ENCODE measurements around the gene SH2D7. TPM values are rescaled to one million over a fixed set of nuclear protein-coding genes. Genes with fewer than 3 reads are reported as not detected.

SH2D7 gene
- total RNA-seq, 1 experiment from 2014 or later: not detected

DNA sequence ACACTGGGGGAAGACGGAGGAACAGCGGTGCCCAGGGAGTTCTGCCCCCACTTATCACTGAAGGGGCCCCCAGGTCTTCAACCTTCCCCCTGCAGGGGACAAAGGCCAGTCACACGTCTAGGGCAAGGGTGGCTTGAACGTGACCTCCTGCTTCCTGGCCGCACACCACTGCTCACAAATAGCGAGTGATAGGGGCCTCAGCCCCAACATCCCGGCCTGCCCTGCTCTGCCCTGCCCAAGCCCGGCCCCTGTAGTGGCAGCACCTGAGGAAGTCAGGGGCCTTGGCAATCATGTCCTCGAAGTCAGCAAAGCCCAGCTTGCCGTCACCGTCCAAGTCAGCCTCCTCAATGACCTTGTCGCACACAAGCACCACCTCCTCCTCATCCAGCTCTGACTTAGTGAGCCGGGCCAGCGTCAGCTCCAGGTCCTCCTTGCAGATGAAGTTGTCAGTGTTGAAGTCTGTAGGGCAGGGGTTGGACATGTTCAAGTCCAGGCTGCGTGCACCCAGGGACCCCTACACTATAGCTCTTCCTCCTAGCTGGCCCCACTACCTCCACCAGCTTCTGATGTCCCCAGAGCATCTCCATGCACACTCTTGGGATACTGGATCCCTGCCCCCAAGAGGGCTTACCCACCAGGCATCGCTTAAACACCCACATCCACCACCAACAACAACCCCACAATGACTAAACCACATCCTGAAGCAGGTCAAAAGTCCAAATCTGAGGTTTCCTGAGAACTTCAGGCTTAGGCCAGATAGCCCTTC, 13.3 kb downstream of the SH2D7 start:
- Histone ChIP-seq H3K79me2 (ENCODE audit: low read length) (no peaks in the 10 kb centered on the region), H3F3A (ENCODE audit: low read length, unreplicated experiment) (no peaks in the 10 kb centered on the region), H3K9ac (ENCODE audit: low read length) (no peak overlapping the region), H3K9me2 (replicated peaks; ENCODE audit: low read length) (no peaks in the 10 kb centered on the region), H3K9me3 (ENCODE audit: low read length) (no peaks in the 10 kb centered on the region), H3K4me2 (ENCODE audit: low read length) (no peak overlapping the region), H3K4me3 (ENCODE audit: low read length) (no peak overlapping the region), H3K36me3 (ENCODE audit: low read depth, low read length) (no peaks in the 10 kb centered on the region), H3K27ac (ENCODE audit: low read length) (no peak overlapping the region), H3K4me1 (ENCODE audit: insufficient read depth, low read length) (no peaks in the 10 kb centered on the region), H2AFZ (ENCODE audit: low read length) (no peak overlapping the region), H3K27me3 (ENCODE audit: low read length) (no peaks in the 10 kb centered on the region), H4K20me1 (ENCODE audit: low read length) (no peaks in the 10 kb centered on the region)
- ATAC-seq (no peak), DNase-seq (no peak)
- CTCF ChIA-PET: no interaction called here
- BruUV-seq (replicated peaks): no TSS peak
- intact Hi-C loops (cut with micrococcal nuclease): no loop called here
- TF ChIP-seq EZH2 (IDR thresholded peaks at IDR 0.05; ENCODE audit: low read length, unreplicated experiment) (no peak), EZH2phosphoT487 (IDR thresholded peaks at IDR 0.05; ENCODE audit: borderline replicate concordance, low read length) (no peak)
- TF ChIP-seq, protein P1, sequence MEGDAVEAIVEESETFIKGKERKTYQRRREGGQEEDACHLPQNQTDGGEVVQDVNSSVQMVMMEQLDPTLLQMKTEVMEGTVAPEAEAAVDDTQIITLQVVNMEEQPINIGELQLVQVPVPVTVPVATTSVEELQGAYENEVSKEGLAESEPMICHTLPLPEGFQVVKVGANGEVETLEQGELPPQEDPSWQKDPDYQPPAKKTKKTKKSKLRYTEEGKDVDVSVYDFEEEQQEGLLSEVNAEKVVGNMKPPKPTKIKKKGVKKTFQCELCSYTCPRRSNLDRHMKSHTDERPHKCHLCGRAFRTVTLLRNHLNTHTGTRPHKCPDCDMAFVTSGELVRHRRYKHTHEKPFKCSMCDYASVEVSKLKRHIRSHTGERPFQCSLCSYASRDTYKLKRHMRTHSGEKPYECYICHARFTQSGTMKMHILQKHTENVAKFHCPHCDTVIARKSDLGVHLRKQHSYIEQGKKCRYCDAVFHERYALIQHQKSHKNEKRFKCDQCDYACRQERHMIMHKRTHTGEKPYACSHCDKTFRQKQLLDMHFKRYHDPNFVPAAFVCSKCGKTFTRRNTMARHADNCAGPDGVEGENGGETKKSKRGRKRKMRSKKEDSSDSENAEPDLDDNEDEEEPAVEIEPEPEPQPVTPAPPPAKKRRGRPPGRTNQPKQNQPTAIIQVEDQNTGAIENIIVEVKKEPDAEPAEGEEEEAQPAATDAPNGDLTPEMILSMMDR (conservative IDR thresholded peaks at IDR 0.05; ENCODE audit: low read depth, low read length): no peak
- POLR2A ChIA-PET (ENCODE audit: unreplicated experiment): no interaction called here

GRCh38 chr15:78107471-78107870, 15.1 kb downstream of the SH2D7 start:
- no TSS peak for BruUV-seq (replicated peaks)
- no peak for TF ChIP-seq EZH2phosphoT487 (IDR thresholded peaks at IDR 0.05; ENCODE audit: borderline replicate concordance, low read length)
- no peak for TF ChIP-seq EZH2 (IDR thresholded peaks at IDR 0.05; ENCODE audit: low read length, unreplicated experiment)
- TF ChIP-seq, protein P1 (conservative IDR thresholded peaks at IDR 0.05; ENCODE audit: low read depth, low read length): no peak

More at GRCh38 chr15:78107471-78107870, 15.1 kb downstream of the SH2D7 start:
- ATAC-seq (no peak), DNase-seq (no peak)
- Histone ChIP-seq H3K27ac (ENCODE audit: low read length) (no peak overlapping the region), H4K20me1 (ENCODE audit: low read length) (no peaks in the 10 kb centered on the region), H3K9ac (ENCODE audit: low read length) (no peak overlapping the region), H3F3A (ENCODE audit: low read length, unreplicated experiment) (no peaks in the 10 kb centered on the region), H3K4me3 (ENCODE audit: low read length) (no peak overlapping the region), H3K4me1 (ENCODE audit: insufficient read depth, low read length) (no peaks in the 10 kb centered on the region), H2AFZ (ENCODE audit: low read length) (no peak overlapping the region), H3K79me2 (ENCODE audit: low read length) (no peaks in the 10 kb centered on the region), H3K4me2 (ENCODE audit: low read length) (no peak overlapping the region), H3K9me2 (replicated peaks; ENCODE audit: low read length) (no peaks in the 10 kb centered on the region), H3K9me3 (ENCODE audit: low read length) (no peaks in the 10 kb centered on the region), H3K36me3 (ENCODE audit: low read depth, low read length) (no peaks in the 10 kb centered on the region), H3K27me3 (ENCODE audit: low read length) (no peaks in the 10 kb centered on the region)
- intact Hi-C loops (cut with micrococcal nuclease): no loop called here
- CTCF ChIA-PET: interaction anchor here (1.2 kb wide), 1 partner anchor 103 kb away, joined by 6 read pairs; no protein-coding TSS in a partner anchor
- POLR2A ChIA-PET (ENCODE audit: unreplicated experiment): no interaction called here
